HUES64 (cell line): ENCODE measurements around the gene HASPIN.

Source experiments
- H3K27ac ChIP-seq: 2 replicates; pipeline ENCODE4 v1.7.0; 2013; ENCODE audit warnings: low read depth, low read length, inconsistent platforms
- H3K27me3 ChIP-seq: 2 replicates; pipeline ENCODE4 v1.6.1; 2013; ENCODE audit warnings: mild to moderate bottlenecking, low read length; ENCODE audit not compliant: insufficient read depth
- H3K36me3 ChIP-seq: 2 replicates; pipeline ENCODE4 v1.6.1; 2013; ENCODE audit warnings: mild to moderate bottlenecking, low read length; ENCODE audit not compliant: insufficient read depth
- H3K4me1 ChIP-seq: 2 replicates; pipeline ENCODE4 v1.6.1; 2013; ENCODE audit warnings: mild to moderate bottlenecking, low read length, moderate library complexity; ENCODE audit not compliant: insufficient read depth
- H3K4me3 ChIP-seq: 2 replicates; pipeline ENCODE4 v1.5.1; 2013; ENCODE audit warnings: mild to moderate bottlenecking, low read length, moderate library complexity
- H3K9ac ChIP-seq: 2 replicates; pipeline ENCODE4 v1.6.1; 2013; ENCODE audit warnings: mild to moderate bottlenecking, low read depth, low read length
- H3K9me3 ChIP-seq: 2 replicates; pipeline ENCODE4 v1.6.1; 2013; ENCODE audit warnings: low read depth, low read length; ENCODE audit not compliant: insufficient read depth
- WGBS: fragments of 150-250, 120-280 bp; methylation state at CpG from one replicate; pipeline ENCODE4 v1.1.7; 2013; ENCODE audit warnings: missing lambda C conversion rate; 5-methylcytosine and 5-hydroxymethylcytosine counted together

HASPIN gene

GRCh38 chr17:3688027-3688553, 35.6 kb upstream of the HASPIN start:
- 63% methylated on average over 19 of the region's 19 CpGs for WGBS
- no peaks in the 10 kb centered on the region for H3K36me3 ChIP-seq
- H3K27me3 ChIP-seq, result no peaks in the 10 kb centered on the region
- H3K4me1 ChIP-seq, result peaks cover 3% of the 10 kb centered on the region; the same call in 1 of the 2 replicates
- H3K4me3 ChIP-seq, result no peak overlapping the region
- no peak overlapping the region for H3K9ac ChIP-seq
- no peaks in the 10 kb centered on the region for H3K9me3 ChIP-seq
- no peak overlapping the region for H3K27ac ChIP-seq

- peaks cover 3% of the 10 kb centered on the region; the same call in 1 of the 2 replicates for H3K4me1 ChIP-seq
- 84% methylated on average over 11 of the region's 14 CpGs for WGBS
- no peak overlapping the region for H3K9ac ChIP-seq
- no peak overlapping the region for H3K4me3 ChIP-seq
- no peak overlapping the region for H3K27ac ChIP-seq
- H3K9me3 ChIP-seq, result no peaks in the 10 kb centered on the region
- H3K36me3 ChIP-seq, result no peaks in the 10 kb centered on the region
- peaks cover 2% of the 10 kb centered on the region for H3K27me3 ChIP-seq
Observed at GRCh38 chr17:3688852-3689261, 34.8 kb upstream of the HASPIN start.

- H3K9me3 ChIP-seq, result no peaks in the 10 kb centered on the region
- peaks cover 4% of the 10 kb centered on the region; the same call in 1 of the 2 replicates for H3K4me1 ChIP-seq
- H3K27ac ChIP-seq, result no peak overlapping the region
- WGBS, result 94% methylated on average over 44 of the region's 44 CpGs
- no peaks in the 10 kb centered on the region for H3K36me3 ChIP-seq
- no peak overlapping the region for H3K4me3 ChIP-seq
- H3K9ac ChIP-seq, result no peak overlapping the region
- H3K27me3 ChIP-seq, result peaks cover 8% of the 10 kb centered on the region
Observed at GRCh38 chr17:3689262-3690093, 34.2 kb upstream of the HASPIN start.

- Histone ChIP-seq H3K27ac (no peak overlapping the region), H3K36me3 (no peaks in the 10 kb centered on the region), H3K27me3 (peaks cover 15% of the 10 kb centered on the region), H3K9ac (no peak overlapping the region), H3K4me1 (peaks cover 11% of the 10 kb centered on the region; the same call in 1 of the 2 replicates), H3K4me3 (no peak overlapping the region), H3K9me3 (no peaks in the 10 kb centered on the region)
- WGBS, result 87% methylated on average over 22 of the region's 22 CpGs
Observed at GRCh38 chr17:3690094-3690715, 33.5 kb upstream of the HASPIN start.

GRCh38 chr17:3691617-3692067, 32.1 kb upstream of the HASPIN start:
- Histone ChIP-seq H3K27ac (no peak overlapping the region), H3K4me1 (peaks cover 11% of the 10 kb centered on the region; the same call in 1 of the 2 replicates), H3K9ac (no peak overlapping the region), H3K9me3 (no peaks in the 10 kb centered on the region), H3K4me3 (no peak overlapping the region), H3K36me3 (no peaks in the 10 kb centered on the region), H3K27me3 (peaks cover 30% of the 10 kb centered on the region)
- WGBS, result 91% methylated on average over 16 of the region's 16 CpGs

- Histone ChIP-seq H3K4me3 (no peak overlapping the region), H3K27ac (no peak overlapping the region), H3K36me3 (no peaks in the 10 kb centered on the region), H3K27me3 (peaks cover 35% of the 10 kb centered on the region), H3K9ac (no peak overlapping the region), H3K9me3 (no peaks in the 10 kb centered on the region), H3K4me1 (peaks cover 11% of the 10 kb centered on the region; the same call in 1 of the 2 replicates)
- WGBS, result 90% methylated on average over 9 of the region's 9 CpGs
Observed at GRCh38 chr17:3692346-3692745, 31.4 kb upstream of the HASPIN start.

GRCh38 chr17:3693141-3693540, 30.6 kb upstream of the HASPIN start:
- Histone ChIP-seq H3K27ac (no peak overlapping the region), H3K9me3 (peaks cover 3% of the 10 kb centered on the region; the same call in 1 of the 2 replicates), H3K4me3 (no peak overlapping the region), H3K27me3 (peaks cover 43% of the 10 kb centered on the region), H3K9ac (no peak overlapping the region), H3K4me1 (peaks cover 9% of the 10 kb centered on the region; the same call in 1 of the 2 replicates), H3K36me3 (no peaks in the 10 kb centered on the region)
- WGBS, result 87% methylated on average over 4 of the region's 4 CpGs

- peaks cover 49% of the 10 kb centered on the region for H3K27me3 ChIP-seq
- no peak overlapping the region for H3K27ac ChIP-seq
- no peaks in the 10 kb centered on the region for H3K36me3 ChIP-seq
- H3K4me3 ChIP-seq, result no peak overlapping the region
- WGBS, result 93% methylated on average over 9 of the region's 9 CpGs
- H3K4me1 ChIP-seq, result peaks cover 8% of the 10 kb centered on the region; the same call in 1 of the 2 replicates
- peaks cover 5% of the 10 kb centered on the region; the same call in 1 of the 2 replicates for H3K9me3 ChIP-seq
- no peak overlapping the region for H3K9ac ChIP-seq
Observed at GRCh38 chr17:3693829-3694231, 29.9 kb upstream of the HASPIN start.

GRCh38 chr17:3695129-3695722, 28.5 kb upstream of the HASPIN start:
- H3K36me3 ChIP-seq, result no peaks in the 10 kb centered on the region
- H3K27me3 ChIP-seq, result peaks cover 49% of the 10 kb centered on the region
- peaks cover 8% of the 10 kb centered on the region; the same call in 1 of the 2 replicates for H3K4me1 ChIP-seq
- no peak overlapping the region for H3K27ac ChIP-seq
- peak overlapping the region; percentile 65 for H3K4me3 ChIP-seq
- peak overlapping the region; percentile 59; the same call in 1 of the 2 replicates for H3K9ac ChIP-seq
- H3K9me3 ChIP-seq, result peaks cover 5% of the 10 kb centered on the region; the same call in 1 of the 2 replicates
- 23% methylated on average over 16 of the region's 17 CpGs for WGBS

GRCh38 chr17:3695723-3696411, 27.8 kb upstream of the HASPIN start, which contains the start of gene P2RX5:
P2RX5 (minus strand) TSS chr17:3696155; CDS start chr17:3696005, 150 bp downstream.
- no peaks in the 10 kb centered on the region for H3K36me3 ChIP-seq
- H3K4me1 ChIP-seq, result peaks cover 8% of the 10 kb centered on the region; the same call in 1 of the 2 replicates
- peaks cover 49% of the 10 kb centered on the region for H3K27me3 ChIP-seq
- H3K27ac ChIP-seq, result no peak within 1 kb of the TSS
- H3K9me3 ChIP-seq, result peaks cover 5% of the 10 kb centered on the region; the same call in 1 of the 2 replicates
- peak within 1 kb of the TSS; percentile 59; the same call in 1 of the 2 replicates for H3K9ac ChIP-seq
- peak within 1 kb of the TSS; percentile 65 for H3K4me3 ChIP-seq
- 1% methylated on average over 57 of the region's 65 CpGs for WGBS
